Measurements from ENCODE around the gene PITRM1.
"Not testable (repeated sequence)": the region's sequence is repeated elsewhere in the genome, so short reads cannot be mapped to it uniquely, and the experiment has no call there.

PITRM1 gene, protein sequence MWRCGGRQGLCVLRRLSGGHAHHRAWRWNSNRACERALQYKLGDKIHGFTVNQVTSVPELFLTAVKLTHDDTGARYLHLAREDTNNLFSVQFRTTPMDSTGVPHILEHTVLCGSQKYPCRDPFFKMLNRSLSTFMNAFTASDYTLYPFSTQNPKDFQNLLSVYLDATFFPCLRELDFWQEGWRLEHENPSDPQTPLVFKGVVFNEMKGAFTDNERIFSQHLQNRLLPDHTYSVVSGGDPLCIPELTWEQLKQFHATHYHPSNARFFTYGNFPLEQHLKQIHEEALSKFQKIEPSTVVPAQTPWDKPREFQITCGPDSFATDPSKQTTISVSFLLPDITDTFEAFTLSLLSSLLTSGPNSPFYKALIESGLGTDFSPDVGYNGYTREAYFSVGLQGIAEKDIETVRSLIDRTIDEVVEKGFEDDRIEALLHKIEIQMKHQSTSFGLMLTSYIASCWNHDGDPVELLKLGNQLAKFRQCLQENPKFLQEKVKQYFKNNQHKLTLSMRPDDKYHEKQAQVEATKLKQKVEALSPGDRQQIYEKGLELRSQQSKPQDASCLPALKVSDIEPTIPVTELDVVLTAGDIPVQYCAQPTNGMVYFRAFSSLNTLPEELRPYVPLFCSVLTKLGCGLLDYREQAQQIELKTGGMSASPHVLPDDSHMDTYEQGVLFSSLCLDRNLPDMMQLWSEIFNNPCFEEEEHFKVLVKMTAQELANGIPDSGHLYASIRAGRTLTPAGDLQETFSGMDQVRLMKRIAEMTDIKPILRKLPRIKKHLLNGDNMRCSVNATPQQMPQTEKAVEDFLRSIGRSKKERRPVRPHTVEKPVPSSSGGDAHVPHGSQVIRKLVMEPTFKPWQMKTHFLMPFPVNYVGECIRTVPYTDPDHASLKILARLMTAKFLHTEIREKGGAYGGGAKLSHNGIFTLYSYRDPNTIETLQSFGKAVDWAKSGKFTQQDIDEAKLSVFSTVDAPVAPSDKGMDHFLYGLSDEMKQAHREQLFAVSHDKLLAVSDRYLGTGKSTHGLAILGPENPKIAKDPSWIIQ

DNA sequence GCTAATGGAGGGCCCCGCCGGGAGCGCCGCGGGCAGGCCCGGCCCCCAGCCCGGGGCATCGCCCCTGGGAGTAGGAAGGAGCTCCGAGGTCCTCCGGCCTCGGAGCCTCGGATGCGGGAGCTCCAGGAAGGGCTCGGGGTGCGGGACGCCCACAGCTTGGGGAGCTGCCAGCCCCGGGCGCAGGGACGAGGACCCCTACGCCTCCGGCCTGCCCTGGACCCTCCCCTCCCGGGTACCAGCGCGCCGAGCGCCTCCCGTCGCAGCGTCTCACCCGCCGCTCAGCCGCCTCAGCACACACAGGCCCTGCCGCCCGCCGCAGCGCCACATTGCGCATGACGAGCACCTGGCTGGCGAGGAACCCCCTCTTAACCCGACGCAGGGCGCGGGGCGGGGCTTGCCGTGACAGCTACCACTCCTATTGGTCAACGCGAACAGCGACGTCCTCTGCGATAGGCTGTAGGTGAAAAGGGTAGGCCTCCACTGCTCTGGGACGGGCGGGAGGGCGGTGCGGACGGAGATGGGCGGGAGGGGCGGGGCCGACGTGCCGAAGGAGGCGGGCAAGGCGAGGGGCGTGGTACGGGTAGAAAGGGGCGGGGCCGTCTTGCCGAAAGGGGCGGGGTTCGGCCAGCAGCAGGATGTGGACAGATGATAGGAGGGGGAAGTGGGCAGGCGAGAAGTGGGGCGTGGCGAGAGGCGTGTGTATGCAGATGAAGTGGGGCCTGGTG is at the start of gene PITRM1:
Gene PITRM1, minus strand, starts transcription at position 337 of the 725 bp plus-strand sequence. Its CDS starts 10 bp downstream, at position 327.
- peak; percentile 94 for DNase-seq (ENCODE audit: low spot score)

DNA sequence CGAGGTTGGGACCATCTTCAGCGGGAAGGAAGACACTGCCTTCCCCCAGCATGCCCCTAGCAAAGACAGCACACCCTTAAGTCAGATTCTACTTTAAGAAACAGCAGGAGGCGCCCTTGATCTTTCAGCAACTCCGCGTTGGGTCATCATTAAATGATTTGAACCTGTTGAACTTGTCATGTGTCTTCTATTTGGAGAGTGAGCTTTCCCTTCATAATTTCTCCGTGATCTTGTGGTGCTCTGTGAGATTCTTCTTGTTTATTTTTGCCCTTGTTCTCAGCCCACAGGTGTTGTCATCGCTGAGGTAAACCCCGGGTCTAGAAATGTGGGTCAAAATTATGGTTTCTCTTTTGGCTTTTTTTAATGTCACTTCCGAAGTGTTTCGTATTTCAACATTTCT is 49.5 kb upstream of the PITRM1 start:
- no peak for DNase-seq (ENCODE audit: low spot score)

- not testable (repeated sequence) for DNase-seq (ENCODE audit: low spot score)
Observed at GRCh38 chr10:3221601-3222000, 49.0 kb upstream of the PITRM1 start.

DNA sequence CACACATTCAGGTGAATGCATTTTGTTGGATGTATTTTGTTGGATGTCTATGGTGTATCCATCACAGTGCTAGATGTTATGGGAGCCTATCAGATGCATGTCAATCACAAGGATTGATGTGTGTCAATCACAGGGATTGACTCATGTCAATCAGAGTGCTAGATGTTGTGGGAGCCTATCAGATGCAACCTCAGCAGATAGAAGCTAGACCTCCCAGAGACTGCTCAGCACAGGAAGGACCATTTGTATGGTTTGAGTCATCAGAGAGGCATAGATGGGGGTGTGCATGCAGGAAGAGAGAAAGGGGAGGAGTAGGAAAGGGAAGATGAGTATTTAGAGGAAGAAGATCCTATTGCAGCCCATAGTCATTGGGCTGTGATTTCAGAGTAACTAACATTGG is 48.3 kb upstream of the PITRM1 start:
- DNase-seq (ENCODE audit: low spot score), result no peak

- DNase-seq (ENCODE audit: low spot score), result not testable (repeated sequence)
Observed at GRCh38 chr10:3219021-3219628, 46.5 kb upstream of the PITRM1 start.

DNA sequence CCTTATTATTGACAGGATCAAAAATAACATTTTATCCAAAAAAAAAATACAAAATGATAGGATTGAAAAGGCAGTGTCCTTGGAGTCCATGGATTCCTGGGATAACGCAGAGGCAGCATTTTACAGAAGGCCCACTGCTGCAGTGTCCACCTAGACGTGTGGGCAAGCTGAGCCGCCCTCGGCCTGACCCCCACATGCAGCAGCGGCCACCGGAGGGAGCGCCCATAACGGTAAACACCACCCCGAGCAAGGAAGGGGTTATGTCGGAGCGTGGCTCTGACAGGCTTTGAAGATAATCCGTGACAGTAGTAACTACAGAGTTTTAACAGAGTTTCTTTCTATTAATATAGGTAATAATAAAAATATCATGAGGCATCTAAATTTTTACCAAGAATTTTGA is 45.3 kb upstream of the PITRM1 start:
- DNase-seq (ENCODE audit: low spot score), result peak; percentile 34

- no peak for DNase-seq (ENCODE audit: low spot score)
Observed at GRCh38 chr10:3217301-3217700, 44.7 kb upstream of the PITRM1 start.

- no peak for DNase-seq (ENCODE audit: low spot score)
Observed at GRCh38 chr10:3215153-3215775, 42.7 kb upstream of the PITRM1 start.

DNA sequence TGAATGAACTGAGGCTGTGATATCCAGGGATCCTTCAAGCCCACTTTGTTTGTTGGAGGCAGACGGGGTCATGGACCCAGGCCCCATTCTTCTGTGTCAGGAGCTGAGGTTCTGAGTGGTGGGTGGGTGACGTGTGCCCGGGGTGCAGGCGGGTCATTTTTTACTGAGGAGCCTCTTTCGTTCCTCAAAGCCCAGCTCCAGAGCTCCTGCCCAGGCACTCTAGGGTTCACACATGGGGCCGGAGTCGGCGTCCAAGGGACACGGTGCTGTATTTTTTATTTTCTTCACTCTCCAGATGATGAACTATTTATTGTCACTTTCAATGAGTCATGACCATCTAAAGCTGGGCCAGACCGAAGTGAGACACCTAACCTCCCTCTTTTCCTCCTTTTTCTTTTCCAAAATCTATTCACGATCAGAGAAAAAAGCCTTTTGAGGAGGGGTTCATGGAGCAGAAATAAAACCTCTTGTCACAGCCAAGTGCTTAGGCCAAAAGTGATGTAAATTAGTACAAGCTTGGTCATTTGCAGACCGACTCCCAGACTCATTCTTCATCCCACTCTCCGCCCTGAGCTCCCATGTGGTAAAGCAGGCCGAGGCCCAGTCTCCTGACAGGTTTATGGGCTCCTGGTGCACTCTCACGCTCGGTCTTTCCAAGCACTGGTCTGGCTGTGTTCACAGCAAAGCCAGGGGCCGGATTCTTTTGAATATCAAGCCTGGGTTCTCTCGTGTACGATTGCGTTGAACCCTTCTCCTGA is 41.4 kb upstream of the PITRM1 start:
- no peak for DNase-seq (ENCODE audit: low spot score)

DNA sequence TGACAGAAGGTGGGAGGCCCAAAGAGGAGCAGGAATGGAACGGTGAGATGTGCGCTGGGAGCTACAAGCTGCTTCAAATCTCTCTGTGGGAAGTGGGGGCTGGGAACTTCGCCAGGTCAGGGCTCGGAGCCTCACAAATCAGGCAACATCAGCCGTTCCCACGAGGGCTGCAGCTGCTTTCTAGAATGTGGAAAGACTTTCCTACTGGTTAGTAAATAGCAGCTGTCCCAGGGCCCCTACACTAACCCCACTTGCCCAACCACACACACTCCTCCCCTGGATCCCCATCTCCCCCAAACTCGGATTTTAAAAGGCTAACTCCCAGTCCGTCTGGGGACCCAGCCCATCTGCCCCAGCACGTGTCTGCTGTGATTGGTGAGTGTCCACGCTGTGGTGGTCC is 40.6 kb upstream of the PITRM1 start:
- DNase-seq (ENCODE audit: low spot score), result no peak

DNA sequence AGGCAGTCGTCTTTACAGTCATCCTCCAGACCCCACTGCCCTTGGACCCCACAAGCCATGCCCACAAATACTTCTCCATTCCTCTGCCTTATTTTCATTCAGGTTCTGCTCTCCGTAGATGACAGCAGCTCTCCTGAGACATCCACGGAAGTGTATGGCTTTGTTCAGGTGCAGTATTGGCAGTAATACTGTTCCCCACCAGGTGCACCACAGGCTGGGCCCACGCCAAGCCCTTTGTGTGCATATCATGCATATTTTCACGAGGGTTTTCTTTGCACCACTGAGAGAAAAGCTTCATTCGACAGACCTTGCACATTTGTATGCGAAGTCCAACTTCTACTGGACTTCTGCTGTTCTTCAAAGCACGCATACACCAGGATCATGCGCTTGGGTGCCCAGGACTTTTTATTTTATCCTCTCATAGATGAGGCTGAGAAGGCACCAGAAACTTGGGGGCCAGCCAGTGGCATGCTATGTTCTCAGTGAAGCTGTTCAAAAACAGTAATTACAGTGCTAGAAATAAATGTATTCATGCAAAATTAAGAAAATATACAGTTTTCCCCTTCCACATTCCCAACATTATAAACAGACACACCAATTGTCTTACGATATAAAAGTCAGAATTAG is 37.8 kb upstream of the PITRM1 start:
- DNase-seq (ENCODE audit: low spot score), result no peak

DNA sequence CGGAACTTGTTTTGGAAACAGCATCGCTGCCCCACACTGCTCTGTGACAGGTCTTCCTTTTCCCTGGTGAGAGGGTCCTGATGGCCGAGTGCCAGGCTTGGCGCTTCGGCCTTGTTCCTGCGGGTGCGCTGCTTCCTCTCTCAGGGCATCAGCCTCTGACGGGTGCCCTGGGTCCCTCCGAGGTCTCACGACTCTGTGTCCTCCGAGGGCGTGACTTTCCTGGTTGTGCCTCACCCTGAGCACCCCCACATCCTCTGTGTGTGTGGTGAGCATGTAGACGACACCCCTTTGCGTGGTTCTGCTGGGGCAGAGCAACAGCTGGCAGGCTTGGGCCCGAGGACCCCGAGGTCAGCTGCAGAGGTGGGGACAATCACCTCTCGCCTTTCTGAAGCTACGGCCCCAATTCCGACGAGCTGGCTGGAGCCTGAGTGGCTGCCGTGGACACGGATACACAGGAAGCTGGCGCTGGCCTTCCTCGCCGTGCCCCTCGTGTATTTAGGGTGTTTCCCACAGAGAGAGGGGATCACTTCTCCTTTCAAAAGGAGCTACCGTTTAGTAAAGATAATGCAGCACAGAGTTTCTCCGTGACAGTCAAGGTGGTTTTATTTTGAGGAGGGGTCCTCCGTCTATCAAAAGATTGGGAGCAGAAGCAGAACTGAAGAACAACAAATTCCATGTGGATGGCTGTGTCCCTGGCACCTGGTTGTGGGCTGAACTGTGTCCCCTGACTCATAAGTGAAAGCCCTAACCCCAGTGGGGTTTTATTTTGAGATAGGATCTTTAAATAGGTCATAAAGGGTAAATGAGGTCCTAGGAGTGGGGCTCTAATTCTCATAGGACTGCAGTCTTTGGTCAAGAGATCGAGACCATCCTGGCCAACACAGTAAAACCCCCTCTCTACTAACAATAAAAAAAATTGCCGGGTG is 36.2 kb upstream of the PITRM1 start:
- DNase-seq (ENCODE audit: low spot score), result no peak

GRCh38 chr10:3207351-3207750 is 34.8 kb upstream of the PITRM1 start:
- no peak for DNase-seq (ENCODE audit: low spot score)

DNA sequence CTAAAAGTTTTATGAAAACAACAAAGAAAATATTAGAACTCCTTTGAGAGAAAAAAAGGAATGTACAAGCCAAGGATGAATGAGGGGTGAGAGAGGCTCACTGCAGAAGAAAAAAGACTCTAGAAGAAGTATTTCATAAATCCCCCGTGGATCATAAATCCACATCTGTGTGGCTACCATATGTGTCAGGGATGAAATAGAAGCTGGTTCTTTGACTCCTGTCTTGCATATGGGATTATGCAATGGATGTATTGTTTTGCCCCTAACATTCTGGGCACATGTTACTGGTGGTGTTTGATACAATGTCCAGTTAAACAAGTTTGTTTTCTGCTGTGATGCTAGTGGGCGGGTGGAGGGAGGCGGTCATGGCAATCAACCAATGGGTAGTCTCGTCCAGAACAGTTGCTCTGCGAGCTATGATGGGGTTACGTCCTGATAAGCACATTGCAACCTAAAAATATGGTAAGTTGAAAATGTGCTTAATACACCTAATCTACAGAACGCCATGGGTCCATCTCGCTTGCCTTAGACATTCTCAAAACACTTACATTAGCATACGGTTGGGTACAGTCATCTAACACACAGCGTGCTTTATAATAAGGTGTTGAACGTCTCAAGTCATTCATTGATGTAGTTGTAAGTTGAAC is 34.1 kb upstream of the PITRM1 start:
- DNase-seq (ENCODE audit: low spot score), result no peak

DNA sequence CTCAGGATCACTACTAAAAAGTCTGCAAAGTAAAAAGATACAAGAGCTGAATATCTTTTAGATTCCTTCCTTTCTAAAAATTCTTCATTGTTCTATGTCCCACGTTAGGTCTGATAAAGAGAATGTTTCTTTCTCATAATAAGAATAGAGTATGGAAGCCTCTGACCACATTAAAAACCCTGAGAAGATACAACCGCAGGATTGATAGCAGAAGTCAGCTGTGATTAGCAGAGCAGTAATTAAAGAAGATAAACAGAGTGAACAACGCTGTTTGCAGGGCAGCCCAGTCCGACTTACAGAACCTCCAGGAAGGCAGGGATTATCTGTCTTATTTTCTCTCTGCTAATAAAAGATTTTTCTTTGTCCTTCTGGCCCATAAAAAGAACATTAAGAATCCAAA is 31.4 kb upstream of the PITRM1 start:
- no peak for DNase-seq (ENCODE audit: low spot score)

GRCh38 chr10:3203016-3203811 is 30.6 kb upstream of the PITRM1 start:
- no peak for DNase-seq (ENCODE audit: low spot score)

GRCh38 chr10:3201796-3202195 is 29.2 kb upstream of the PITRM1 start:
- no peak for DNase-seq (ENCODE audit: low spot score)
